H1 (cell line): Measurements from ENCODE around the gene TUBGCP4. TPM values are rescaled to one million over a fixed set of nuclear protein-coding genes. Genes with fewer than 3 reads are reported as not detected.

ENCODE experiments used
- CTCF ChIA-PET: fragments of 300-600 bp; sonication (Branson Sonifier 250); formaldehyde crosslinking; loops from one replicate; lab custom pipeline; 2021; ENCODE audit not compliant: partially characterized antibody; lab: Charles Lee
- POLR2A ChIA-PET: fragments of 300-600 bp; sonication (Branson Sonifier 250); formaldehyde crosslinking; loops from one replicate; lab custom pipeline; 2021; ENCODE audit warnings: inconsistent platforms; ENCODE audit not compliant: partially characterized antibody; lab: Charles Lee
- DNase-seq, 2 experiments: peaks; one replicate each; pipeline versions ENCODE4 v3.0.0 to v3.0.0-alpha.2; 2010 to 2022; ENCODE audit warnings: low spot score in 2 of 2, low read depth in 1 of 2, mixed read lengths in 1 of 2
- FAIRE-seq: peaks from 2 replicates; lab custom pipeline; 2011; peaks lifted over from hg19 to GRCh38; lab: Jason Lieb, UNC
- H2AFZ ChIP-seq: 2 replicates; pipeline ENCODE4 v1.8.1; 2012; ENCODE audit warnings: low read length, inconsistent platforms
- H2AK5ac ChIP-seq: 2 replicates; pipeline ENCODE4 v1.6.1; 2013; ENCODE audit warnings: low read depth, low read length
- H2BK120ac ChIP-seq: replicated peaks from 2 replicates; pipeline ENCODE3; 2013; ENCODE audit warnings: low read depth, low read length, inconsistent platforms
- H2BK12ac ChIP-seq: 2 replicates; pipeline ENCODE4 v1.6.1; 2013; ENCODE audit warnings: low read depth, low read length
- H2BK15ac ChIP-seq: 2 replicates; pipeline ENCODE4 v1.6.1; 2013; ENCODE audit warnings: low read length
- H2BK20ac ChIP-seq: 2 replicates; pipeline ENCODE4 v1.6.1; 2013; ENCODE audit warnings: low read length
- H2BK5ac ChIP-seq: 2 replicates; pipeline ENCODE4 v1.6.1; 2013; ENCODE audit warnings: low read depth, low read length
- H3K14ac ChIP-seq: 2 replicates; pipeline ENCODE4 v1.6.1; 2013; ENCODE audit warnings: inconsistent platforms; ENCODE audit not compliant: insufficient read length
- H3K18ac ChIP-seq: 2 replicates; pipeline ENCODE4 v1.6.1; 2013; ENCODE audit warnings: low read length; ENCODE audit errors: extremely low read depth
- H3K23ac ChIP-seq: 2 replicates; pipeline ENCODE4 v1.6.1; 2013; ENCODE audit warnings: inconsistent platforms; ENCODE audit not compliant: insufficient read length
- H3K23me2 ChIP-seq: 2 replicates; pipeline ENCODE4 v1.6.1; 2013; ENCODE audit warnings: low read depth, low read length
- H3K27ac ChIP-seq: 2 replicates; pipeline ENCODE4 v1.6.1; 2011; ENCODE audit warnings: low read depth, low read length, inconsistent platforms
- H3K27me3 ChIP-seq, 4 experiments: replicated peaks in 1 of 4; 1 replicate in 1 of 4; 2 replicates in 3 of 4; pipeline versions ENCODE4 v1.6.1 to v1.8.1; 2011 to 2013; ENCODE audit warnings: low read length in 3 of 4, mild to moderate bottlenecking in 3 of 4, inconsistent platforms in 2 of 4, mixed read lengths in 2 of 4, moderate library complexity in 1 of 4; ENCODE audit not compliant: control insufficient read depth in 3 of 4, insufficient read depth in 3 of 4; ENCODE audit errors: extremely low read depth in 1 of 4
- H3K36me3 ChIP-seq, 4 experiments: 2 replicates each; pipeline versions ENCODE4 v1.6.1 to v1.8.1; 2011 to 2013; ENCODE audit warnings: mild to moderate bottlenecking in 4 of 4, low read length in 3 of 4, moderate library complexity in 2 of 4, control low read depth in 1 of 4, inconsistent platforms in 1 of 4; ENCODE audit not compliant: insufficient read depth in 4 of 4, control insufficient read depth in 2 of 4
- H3K4ac ChIP-seq: replicated peaks from 2 replicates; pipeline ENCODE3; 2013; ENCODE audit warnings: low read length, low read depth, mixed read lengths, inconsistent platforms; ENCODE audit not compliant: insufficient read length
- H3K4me1 ChIP-seq, 4 experiments: replicated peaks in 1 of 4; 1 replicate in 1 of 4; 2 replicates in 3 of 4; pipeline versions ENCODE4 v1.6.1 to v1.8.1; 2011 to 2013; ENCODE audit warnings: low read length in 3 of 4, inconsistent platforms in 2 of 4, mixed read lengths in 1 of 4; ENCODE audit not compliant: insufficient read depth in 4 of 4, control insufficient read depth in 3 of 4
- H3K4me2 ChIP-seq, 2 experiments: 2 replicates each; pipeline versions ENCODE4 v1.6.1 to v1.8.1; 2011 to 2013; ENCODE audit warnings: low read depth in 2 of 2, low read length in 2 of 2, control low read depth in 1 of 2, inconsistent platforms in 1 of 2, mild to moderate bottlenecking in 1 of 2; ENCODE audit not compliant: insufficient read depth in 1 of 2
- H3K4me3 ChIP-seq, 4 experiments: fragments of 200-600, 300-600 bp in 1 of 4; sonication (generic), shearing (Covaris generic), sonication (Bioruptor Twin) in 1 of 4; 2 replicates each; pipeline versions ENCODE4 v1.5.1 to v1.8.1; 2011 to 2016; ENCODE audit warnings: low read length in 4 of 4, low read depth in 3 of 4, control low read depth in 2 of 4, inconsistent platforms in 2 of 4, mild to moderate bottlenecking in 2 of 4, mixed read lengths in 1 of 4, moderate library complexity in 1 of 4; ENCODE audit not compliant: insufficient read depth in 2 of 4; ENCODE audit errors: extremely low read depth in 1 of 4
- H3K56ac ChIP-seq: replicated peaks from 2 replicates; pipeline ENCODE3; 2013; ENCODE audit warnings: low read depth, mild to moderate bottlenecking, mixed read lengths, low read length, inconsistent platforms; ENCODE audit not compliant: insufficient read length
- H3K79me1 ChIP-seq: 2 replicates; pipeline ENCODE4 v1.6.1; 2013; ENCODE audit warnings: low read depth, low read length, control low read depth
- H3K79me2 ChIP-seq, 2 experiments: 2 replicates each; pipeline versions ENCODE4 v1.6.1 to v1.8.1; 2012 to 2013; ENCODE audit warnings: low read length in 2 of 2, mild to moderate bottlenecking in 2 of 2, inconsistent platforms in 1 of 2; ENCODE audit not compliant: insufficient read depth in 2 of 2, control insufficient read depth in 1 of 2
- H3K9ac ChIP-seq, 4 experiments: replicated peaks in 1 of 4; 1 replicate in 1 of 4; 2 replicates in 3 of 4; pipeline versions ENCODE4 v1.6.1 to v1.8.1; 2011 to 2013; ENCODE audit warnings: low read depth in 3 of 4, low read length in 3 of 4, control low read depth in 2 of 4, mild to moderate bottlenecking in 2 of 4, moderate library complexity in 2 of 4, inconsistent platforms in 1 of 4; ENCODE audit errors: extremely low read depth in 1 of 4
- H3K9me3 ChIP-seq, 2 experiments: 2 replicates each; pipeline versions ENCODE4 v1.6.1 to v1.8.1; 2012 to 2013; ENCODE audit warnings: mild to moderate bottlenecking in 2 of 2, moderate library complexity in 2 of 2, control low read depth in 1 of 2, inconsistent platforms in 1 of 2, low read depth in 1 of 2, low read length in 1 of 2, mixed read lengths in 1 of 2; ENCODE audit not compliant: insufficient read depth in 2 of 2
- H4K20me1 ChIP-seq, 2 experiments: replicated peaks in 1 of 2; 2 replicates each; pipeline versions ENCODE3 to v1.8.1; 2011 to 2013; ENCODE audit warnings: inconsistent platforms in 2 of 2, low read length in 2 of 2, mild to moderate bottlenecking in 1 of 2; ENCODE audit not compliant: insufficient read depth in 2 of 2, control insufficient read depth in 1 of 2
- H4K5ac ChIP-seq: 2 replicates; pipeline ENCODE4 v1.6.1; 2013; ENCODE audit warnings: low read length, low read depth, mixed read lengths, inconsistent platforms; ENCODE audit not compliant: insufficient read length
- H4K8ac ChIP-seq: 2 replicates; pipeline ENCODE4 v1.8.0; 2013; ENCODE audit warnings: mild to moderate bottlenecking, moderate library complexity, low read length, inconsistent platforms; ENCODE audit not compliant: insufficient read depth; ENCODE audit errors: extremely low read depth
- H4K91ac ChIP-seq: replicated peaks from 2 replicates; pipeline ENCODE3; 2013; ENCODE audit warnings: low read length, mixed read lengths, inconsistent platforms; ENCODE audit not compliant: insufficient read length
- EGR1 ChIP-seq: IDR thresholded peaks from 2 replicates; pipeline ENCODE4 v1.6.1; 2011; ENCODE audit warnings: low read depth, low read length, borderline replicate concordance
- EZH2 ChIP-seq: fragments of 200-600 bp; sonication (generic); IDR thresholded peaks from 2 replicates; pipeline ENCODE4 v1.7.1; 2012; ENCODE audit warnings: low read depth, mild to moderate bottlenecking, moderate library complexity, low read length, inconsistent platforms; ENCODE audit not compliant: severe bottlenecking
- HDAC2 ChIP-seq, 2 experiments: fragments of 300-600 bp in 1 of 2; sonication (generic) in 1 of 2; IDR thresholded peaks; 2 replicates each; pipeline ENCODE4 v1.6.1; 2011 to 2012; ENCODE audit warnings: low read depth in 2 of 2, low read length in 2 of 2, mild to moderate bottlenecking in 2 of 2, moderate library complexity in 2 of 2, borderline replicate concordance in 1 of 2, inconsistent platforms in 1 of 2
- HDAC6 ChIP-seq: IDR thresholded peaks from one replicate; pipeline ENCODE4 v1.7.1; 2012; ENCODE audit warnings: low read depth, mild to moderate bottlenecking, inconsistent platforms, low read length, moderate library complexity
- KDM4A ChIP-seq: IDR thresholded peaks from one replicate; pipeline ENCODE4 v1.7.1; 2012; ENCODE audit warnings: low read depth, mild to moderate bottlenecking, moderate library complexity, low read length, inconsistent platforms; ENCODE audit not compliant: severe bottlenecking
- NRF1 ChIP-seq: IDR thresholded peaks from 2 replicates; pipeline ENCODE4 v1.6.1; 2011; ENCODE audit warnings: mild to moderate bottlenecking, low read depth, low read length, improper control_type of control experiment
- POU5F1 ChIP-seq: IDR thresholded peaks from 2 replicates; pipeline ENCODE4 v1.6.1; 2011; ENCODE audit warnings: low read depth, mild to moderate bottlenecking, low read length, moderate library complexity
- RBBP5 ChIP-seq: IDR thresholded peaks from 2 replicates; pipeline ENCODE4 v1.7.1; 2012; ENCODE audit warnings: low read depth, mild to moderate bottlenecking, inconsistent platforms, low read length, moderate library complexity, borderline replicate concordance
- TBP ChIP-seq: IDR thresholded peaks from 2 replicates; pipeline ENCODE4 v1.6.1; 2011; ENCODE audit warnings: low read depth, low read length, improper control_type of control experiment
- TEAD4 ChIP-seq: IDR thresholded peaks from 2 replicates; pipeline ENCODE4 v1.6.1; 2012; ENCODE audit warnings: low read depth, low read length, inconsistent platforms, mixed read lengths
- YY1 ChIP-seq: IDR thresholded peaks from 2 replicates; pipeline ENCODE4 v1.6.1; 2011; ENCODE audit warnings: low read depth, mild to moderate bottlenecking, low read length
- WGBS, 2 experiments: shearing (Covaris generic) in 1 of 2; methylation state at CpG; one replicate each; pipeline versions ENCODE4 v1.1.6 to v1.1.7; 2013 to 2015; ENCODE audit warnings: low lambda C conversion rate in 2 of 2, mixed read lengths in 2 of 2, inconsistent platforms in 1 of 2, low coverage in 1 of 2, missing lambda C conversion rate in 1 of 2; ENCODE audit not compliant: insufficient replicate concordance in 2 of 2, insufficient coverage in 1 of 2, insufficient read length in 1 of 2; ENCODE audit errors: extremely low coverage in 1 of 2, missing lambda C conversion rate in 1 of 2; 5-methylcytosine and 5-hydroxymethylcytosine counted together
- polyA plus RNA-seq, 7 experiments: library from polyadenylated mRNA; depleted of rRNA in 3 of 7; stranded (reverse) in 5 of 7; unstranded in 2 of 7; fragments of >200 nt in 5 of 7; fragments of 200-250 nt in 2 of 7; gene quantifications; 1 replicate in 5 of 7; 2 replicates in 1 of 7; 4 replicates in 1 of 7; pipeline versions ENCODE4 v1.2.1 to v1.2.3, GENCODE V29; 2011 to 2013; ENCODE audit warnings: missing spikeins in 2 of 7, mixed read lengths in 2 of 7
- total RNA-seq: library from RNA; stranded (reverse); fragmentation: NEBNext Ultra II Directional; extraction: Animal tissue kit (Norgen Biotek cat#: 25700); gene quantifications from 2 replicates; pipeline ENCODE4 v1.2.1, GENCODE V29; 2021

Gene TUBGCP4
- total and polyA plus RNA-seq, 2 of the 8 experiments (the other 6 are each of a cell fraction or from before 2014, with no cell fraction given), result 7.3 to 23.4 TPM

GRCh38 chr15:43329960-43330779, 40.7 kb upstream of the TUBGCP4 start, which contains the start of gene LCMT2:
LCMT2 (minus strand) TSS chr15:43330573; CDS start chr15:43330489, 84 bp downstream.
- H4K91ac ChIP-seq, result peak within 1 kb of the TSS; percentile 86
- peak within 1 kb of the TSS; percentile 80 to 93 for H3K4me2 ChIP-seq
- peak within 1 kb of the TSS; percentile 73 to 90 (median 83) for H3K4me3 ChIP-seq
- H2AFZ ChIP-seq, result peak within 1 kb of the TSS; percentile 98
- H3K27ac ChIP-seq, result peak within 1 kb of the TSS; percentile 89
- no peak within 1 kb of the TSS for H3K14ac ChIP-seq
- H3K23ac ChIP-seq, result no peak within 1 kb of the TSS
- H3K36me3 ChIP-seq, result peaks cover 0 to 5% (median 3%) of the 10 kb centered on the region in 4 experiments; a peak in 2 of 8 replicates
- H2BK5ac ChIP-seq, result peak within 1 kb of the TSS; percentile 89; the same call in 1 of the 2 replicates
- H3K4ac ChIP-seq, result peak within 1 kb of the TSS; percentile 82
- peak within 1 kb of the TSS; percentile 42 for H3K56ac ChIP-seq
- peak within 1 kb of the TSS; percentile 79 to 88 (median 86) for H3K9ac ChIP-seq
- H3K23me2 ChIP-seq, result peaks cover 7% of the 10 kb centered on the region
- ChIA-PET POLR2A (interaction anchor here (1.0 to 1.1 kb wide), 2 partner anchors 13 to 19 kb away, joined by 3 to 5 read pairs; no protein-coding TSS in a partner anchor), CTCF (interaction anchor here (0.9 kb wide), 1 partner anchor 140 kb away, joined by 3 read pairs; no protein-coding TSS in a partner anchor)
- peak; percentile 92 for FAIRE-seq
- no peaks in the 10 kb centered on the region for H3K27me3 ChIP-seq
- H4K8ac ChIP-seq, result peak within 1 kb of the TSS; percentile 93
- peaks cover 0 to 12% of the 10 kb centered on the region in 2 experiments; a peak in 2 of 4 replicates for H3K79me2 ChIP-seq
- no peak within 1 kb of the TSS for H2BK12ac ChIP-seq
- DNase-seq, result peak; percentile 79 to 90
- H3K4me1 ChIP-seq, result peaks cover 4 to 10% (median 5%) of the 10 kb centered on the region in 4 experiments; a peak in 6 of 7 replicates
- H2BK20ac ChIP-seq, result no peak within 1 kb of the TSS
- H2AK5ac ChIP-seq, result no peak within 1 kb of the TSS
- H3K79me1 ChIP-seq, result peaks cover 3% of the 10 kb centered on the region; the same call in 1 of the 2 replicates
- 1% methylated on average over 80 of the region's 86 CpGs; no CpG with 5 or more reads in 1 of the 2 experiments for WGBS, 2 experiments
- no peak within 1 kb of the TSS for H2BK15ac ChIP-seq
- no peak within 1 kb of the TSS for H2BK120ac ChIP-seq
- H3K9me3 ChIP-seq, result no peaks in the 10 kb centered on the region
- peak within 1 kb of the TSS; percentile 86 for H3K18ac ChIP-seq
- peaks cover 0 to 5% of the 10 kb centered on the region in 2 experiments for H4K20me1 ChIP-seq
- H4K5ac ChIP-seq, result peak within 1 kb of the TSS; percentile 70
- TF ChIP-seq YY1 (0 out of 2 replicates have a peak, but pooled peaks have one; percentile 16), KDM4A (peak; percentile 84), TEAD4 (peak; percentile 79), HDAC2 (IDR thresholded peaks at IDR 0.05; ENCODE audit: borderline replicate concordance in 1 of 2, low read depth in 2 of 2, low read length in 2 of 2) (0 out of 4 replicates have a peak, but pooled peaks of 1 of the 2 experiments have one; percentile 11), NRF1 (peak; percentile 38), EZH2 (no peak), RBBP5 (peak; percentile 90; the same call in 1 of the 2 replicates), POU5F1 (no peak), TBP (peak; percentile 66), HDAC6 (no peak), EGR1 (peak; percentile 86)
